H9 (cell line): ENCODE data around the gene LAMB4. TPM values are rescaled to one million over a fixed set of nuclear protein-coding genes. Genes with fewer than 3 reads are reported as not detected.

Source experiments
- DNase-seq: peaks from one replicate; pipeline ENCODE4 v3.0.0-alpha.2; 2017
- H2AFZ ChIP-seq: one replicate; pipeline ENCODE4 v1.6.1; 2013; ENCODE audit warnings: mild to moderate bottlenecking, low read length, control low read depth, moderate library complexity
- H2AK5ac ChIP-seq: 2 replicates; pipeline ENCODE4 v1.6.1; 2013; ENCODE audit warnings: low read length, control low read depth, mixed read lengths; ENCODE audit not compliant: insufficient read length
- H2BK120ac ChIP-seq: one replicate; pipeline ENCODE4 v1.6.1; 2013; ENCODE audit warnings: low read depth, mild to moderate bottlenecking, low read length, control low read depth, inconsistent platforms; ENCODE audit not compliant: poor library complexity, severe bottlenecking
- H2BK12ac ChIP-seq: 2 replicates; pipeline ENCODE4 v1.6.1; 2013; ENCODE audit warnings: low read length, control low read depth, mixed read lengths, low read depth; ENCODE audit not compliant: insufficient read length
- H2BK15ac ChIP-seq: 2 replicates; pipeline ENCODE4 v1.6.1; 2013; ENCODE audit warnings: low read depth, low read length, control low read depth
- H2BK20ac ChIP-seq: one replicate; pipeline ENCODE4 v1.6.1; 2013; ENCODE audit warnings: low read depth, mild to moderate bottlenecking, low read length, control low read depth, inconsistent platforms; ENCODE audit not compliant: poor library complexity, severe bottlenecking
- H2BK5ac ChIP-seq: 2 replicates; pipeline ENCODE4 v1.6.1; 2013; ENCODE audit warnings: low read length, control low read depth, mixed read lengths; ENCODE audit not compliant: insufficient read length
- H3K14ac ChIP-seq: 2 replicates; pipeline ENCODE4 v1.6.1; 2013; ENCODE audit warnings: low read length, control low read depth; ENCODE audit not compliant: insufficient read depth
- H3K18ac ChIP-seq: 2 replicates; pipeline ENCODE4 v1.6.1; 2013; ENCODE audit warnings: low read depth, mild to moderate bottlenecking, mixed read lengths, low read length, control low read depth; ENCODE audit not compliant: insufficient read length
- H3K23ac ChIP-seq: 2 replicates; pipeline ENCODE4 v1.6.1; 2013; ENCODE audit warnings: low read length, control low read depth, mixed read lengths, low read depth; ENCODE audit not compliant: insufficient read length
- H3K23me2 ChIP-seq: 2 replicates; pipeline ENCODE4 v1.6.1; 2013; ENCODE audit warnings: low read depth, mild to moderate bottlenecking, mixed read lengths, low read length, control low read depth; ENCODE audit not compliant: insufficient read length, poor library complexity, severe bottlenecking
- H3K27ac ChIP-seq: 2 replicates; pipeline ENCODE4 v1.5.1; 2013; ENCODE audit warnings: low read length, control low read depth, mixed read lengths, low read depth; ENCODE audit not compliant: insufficient read length
- H3K27me3 ChIP-seq: 2 replicates; pipeline ENCODE4 v1.6.1; 2013; ENCODE audit warnings: low read length, control low read depth, inconsistent platforms; ENCODE audit not compliant: insufficient read depth
- H3K4ac ChIP-seq: 2 replicates; pipeline ENCODE4 v1.6.1; 2013; ENCODE audit warnings: low read depth, mild to moderate bottlenecking, control low read depth, inconsistent platforms, low read length, moderate library complexity
- H3K4me1 ChIP-seq: 2 replicates; pipeline ENCODE4 v1.6.1; 2013; ENCODE audit warnings: low read length, control low read depth, inconsistent platforms; ENCODE audit not compliant: insufficient read depth
- H3K4me2 ChIP-seq: 2 replicates; pipeline ENCODE4 v1.6.1; 2013; ENCODE audit warnings: low read length, control low read depth, mixed read lengths; ENCODE audit not compliant: insufficient read length, insufficient read depth
- H3K56ac ChIP-seq: 2 replicates; pipeline ENCODE4 v1.6.1; 2013; ENCODE audit warnings: low read depth, mild to moderate bottlenecking, mixed read lengths, low read length, control low read depth; ENCODE audit not compliant: insufficient read length
- H3K79me1 ChIP-seq: 2 replicates; pipeline ENCODE4 v1.6.1; 2013; ENCODE audit warnings: low read depth, mild to moderate bottlenecking, moderate library complexity, low read length, control low read depth, inconsistent platforms; ENCODE audit not compliant: insufficient read depth, poor library complexity, severe bottlenecking
- H3K79me2 ChIP-seq: 2 replicates; pipeline ENCODE4 v1.6.1; 2013; ENCODE audit warnings: low read length, control low read depth, inconsistent platforms; ENCODE audit not compliant: insufficient read depth
- H3K9ac ChIP-seq: 2 replicates; pipeline ENCODE4 v1.6.1; 2013; ENCODE audit warnings: low read length, control low read depth, mixed read lengths; ENCODE audit not compliant: insufficient read length; ENCODE audit errors: extremely low read depth
- H3K9me3 ChIP-seq: one replicate; pipeline ENCODE4 v1.6.1; 2013; ENCODE audit warnings: low read depth, low read length, inconsistent platforms; ENCODE audit not compliant: control insufficient read depth
- H3T11ph ChIP-seq: one replicate; pipeline ENCODE4 v1.6.1; 2013; ENCODE audit warnings: mild to moderate bottlenecking, low read length, control low read depth, inconsistent platforms
- H4K20me1 ChIP-seq: one replicate; pipeline ENCODE4 v1.6.1; 2013; ENCODE audit not compliant: control insufficient read depth, insufficient read length, insufficient read depth
- H4K5ac ChIP-seq: 2 replicates; pipeline ENCODE4 v1.6.1; 2013; ENCODE audit warnings: low read depth, mild to moderate bottlenecking, mixed read lengths, low read length, control low read depth; ENCODE audit not compliant: insufficient read length
- H4K8ac ChIP-seq: replicated peaks from 2 replicates; pipeline ENCODE4 v1.6.1; 2013; ENCODE audit warnings: low read length, control low read depth, mixed read lengths, low read depth; ENCODE audit not compliant: insufficient read length
- H4K91ac ChIP-seq: 2 replicates; pipeline ENCODE4 v1.6.1; 2013; ENCODE audit warnings: low read depth, mild to moderate bottlenecking, moderate library complexity, mixed read lengths, low read length, control low read depth; ENCODE audit not compliant: insufficient read length
- H3K27ac Mint-ChIP-seq, 3 experiments: 2 replicates in 2 of 3; 3 replicates in 1 of 3; pipeline ENCODE4 v1.8.0; 2020 to 2021; ENCODE audit warnings: mixed read lengths in 3 of 3, mild to moderate bottlenecking in 1 of 3, moderate library complexity in 1 of 3
- H3K27me3 Mint-ChIP-seq: 2 replicates; pipeline ENCODE4 v1.8.0; 2021; ENCODE audit warnings: low read depth, mild to moderate bottlenecking, moderate library complexity, mixed read lengths
- H3K36me3 Mint-ChIP-seq, 3 experiments: 2 replicates in 2 of 3; 3 replicates in 1 of 3; pipeline ENCODE4 v1.8.0; 2020 to 2021; ENCODE audit warnings: low read depth in 3 of 3, mixed read lengths in 3 of 3; ENCODE audit not compliant: insufficient read depth in 1 of 3
- H3K4me1 Mint-ChIP-seq, 2 experiments: 2 replicates each; pipeline ENCODE4 v1.8.0; 2020; ENCODE audit warnings: mixed read lengths in 2 of 2
- H3K4me3 Mint-ChIP-seq, 2 experiments: 2 replicates in 1 of 2; 3 replicates in 1 of 2; pipeline ENCODE4 v1.8.0; 2020 to 2021; ENCODE audit warnings: mild to moderate bottlenecking in 2 of 2, mixed read lengths in 2 of 2, moderate library complexity in 1 of 2
- H3K9me3 Mint-ChIP-seq, 2 experiments: 2 replicates in 1 of 2; 3 replicates in 1 of 2; pipeline ENCODE4 v1.8.0; 2020; ENCODE audit warnings: mild to moderate bottlenecking in 2 of 2, mixed read lengths in 2 of 2, moderate library complexity in 1 of 2
- WGBS: extraction: QIAGEN DNeasy Blood & Tissue Kit; methylation state at CpG from one replicate; pipeline ENCODE4 v1.1.7; 2013; ENCODE audit warnings: missing lambda C conversion rate, low lambda C conversion rate, mixed read lengths; ENCODE audit not compliant: insufficient read length; ENCODE audit errors: extremely low coverage; 5-methylcytosine and 5-hydroxymethylcytosine counted together
- total RNA-seq: library from RNA; stranded (reverse); gene quantifications from 2 replicates; pipeline ENCODE4 v1.2.1, GENCODE V29; 2021
- TF ChIP-seq, protein P1 (sequence below): fragments of 200-600 bp; sonication (generic); conservative IDR thresholded peaks from 3 replicates; pipeline ENCODE4 v1.8.0; 2021; ENCODE audit warnings: antibody characterized with exemption, mild to moderate bottlenecking

LAMB4 gene
- total RNA-seq, 1 experiment from 2014 or later, result not detected

DNA sequence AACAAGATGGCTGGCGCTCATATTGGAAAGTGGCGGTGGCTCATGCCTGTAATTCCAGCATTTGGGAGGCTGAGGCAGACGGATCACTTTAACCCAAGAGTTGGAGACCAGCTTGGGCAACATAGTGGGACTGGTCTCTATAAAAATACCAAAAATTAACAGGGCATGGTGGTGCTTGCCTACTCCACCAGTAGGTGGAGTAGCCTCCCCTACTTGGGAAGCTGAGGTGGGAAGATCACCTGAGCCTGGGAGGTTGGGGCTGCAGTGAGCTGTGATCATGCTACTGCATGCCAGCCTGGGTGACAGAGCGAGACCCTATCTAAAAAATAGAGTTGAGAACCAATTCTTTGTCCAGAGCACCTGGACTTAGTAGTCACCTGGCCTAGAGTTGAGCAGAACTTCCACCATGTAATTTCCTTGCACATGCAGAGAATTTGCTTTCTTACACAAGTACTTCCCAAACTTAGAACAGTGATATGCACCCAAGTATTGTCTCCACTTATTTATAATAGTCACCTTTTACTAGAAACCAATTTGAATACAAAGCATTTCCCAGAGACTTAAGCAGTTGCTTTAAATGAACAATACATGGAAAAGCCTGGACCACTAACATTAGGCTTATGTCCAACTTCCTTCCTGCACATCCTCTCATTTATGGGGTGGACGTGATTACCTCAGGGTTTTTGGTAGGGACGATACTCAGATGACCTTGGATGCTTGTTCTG is 15.9 kb downstream of the LAMB4 start:
- no peak overlapping the region for H2BK120ac ChIP-seq
- H3K18ac ChIP-seq, result no peak overlapping the region
- no peaks in the 10 kb centered on the region for H3K4me1 Mint-ChIP-seq
- TF ChIP-seq, protein P1, sequence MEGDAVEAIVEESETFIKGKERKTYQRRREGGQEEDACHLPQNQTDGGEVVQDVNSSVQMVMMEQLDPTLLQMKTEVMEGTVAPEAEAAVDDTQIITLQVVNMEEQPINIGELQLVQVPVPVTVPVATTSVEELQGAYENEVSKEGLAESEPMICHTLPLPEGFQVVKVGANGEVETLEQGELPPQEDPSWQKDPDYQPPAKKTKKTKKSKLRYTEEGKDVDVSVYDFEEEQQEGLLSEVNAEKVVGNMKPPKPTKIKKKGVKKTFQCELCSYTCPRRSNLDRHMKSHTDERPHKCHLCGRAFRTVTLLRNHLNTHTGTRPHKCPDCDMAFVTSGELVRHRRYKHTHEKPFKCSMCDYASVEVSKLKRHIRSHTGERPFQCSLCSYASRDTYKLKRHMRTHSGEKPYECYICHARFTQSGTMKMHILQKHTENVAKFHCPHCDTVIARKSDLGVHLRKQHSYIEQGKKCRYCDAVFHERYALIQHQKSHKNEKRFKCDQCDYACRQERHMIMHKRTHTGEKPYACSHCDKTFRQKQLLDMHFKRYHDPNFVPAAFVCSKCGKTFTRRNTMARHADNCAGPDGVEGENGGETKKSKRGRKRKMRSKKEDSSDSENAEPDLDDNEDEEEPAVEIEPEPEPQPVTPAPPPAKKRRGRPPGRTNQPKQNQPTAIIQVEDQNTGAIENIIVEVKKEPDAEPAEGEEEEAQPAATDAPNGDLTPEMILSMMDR, result peak; percentile 86
- H3K4me1 ChIP-seq, result no peaks in the 10 kb centered on the region
- H3K4me2 ChIP-seq, result no peak overlapping the region
- no peaks in the 10 kb centered on the region for H3K27me3 ChIP-seq
- H3K79me2 ChIP-seq, result no peaks in the 10 kb centered on the region
- WGBS, result no CpG with 5 or more reads among the region's 6 CpGs
- H3K9me3 ChIP-seq, result no peaks in the 10 kb centered on the region
- H2BK15ac ChIP-seq, result no peak overlapping the region
- H3K9me3 Mint-ChIP-seq, result no peaks in the 10 kb centered on the region
- H4K8ac ChIP-seq, result no peak overlapping the region
- H3K9ac ChIP-seq, result no peak overlapping the region
- H3K27me3 Mint-ChIP-seq, result no peaks in the 10 kb centered on the region; the same call in 1 of the 2 replicates
- H2AK5ac ChIP-seq, result no peak overlapping the region
- H3K23me2 ChIP-seq, result no peaks in the 10 kb centered on the region
- DNase-seq, result peak; percentile 75
- no peak overlapping the region for H3K56ac ChIP-seq
- H3K36me3 Mint-ChIP-seq, result no peaks in the 10 kb centered on the region
- no peak overlapping the region for H3K27ac ChIP-seq
- no peak overlapping the region for H3K23ac ChIP-seq
- H2BK20ac ChIP-seq, result no peak overlapping the region
- H3K4ac ChIP-seq, result no peak overlapping the region
- no peak overlapping the region for H3K4me3 Mint-ChIP-seq
- no peaks in the 10 kb centered on the region for H3K79me1 ChIP-seq
- H4K20me1 ChIP-seq, result no peaks in the 10 kb centered on the region
- H4K91ac ChIP-seq, result no peak overlapping the region
- 0 out of 7 replicates have a peak overlapping the region, but pooled peaks of 1 of the 3 experiments have one; percentile 35 for H3K27ac Mint-ChIP-seq
- no peak overlapping the region for H2BK12ac ChIP-seq
- no peak overlapping the region for H2AFZ ChIP-seq
- no peak overlapping the region for H3T11ph ChIP-seq
- no peak overlapping the region for H2BK5ac ChIP-seq
- H3K14ac ChIP-seq, result no peak overlapping the region
- H4K5ac ChIP-seq, result no peak overlapping the region
